HG02759 (cell line): Measurements from ENCODE around the gene ACTMAP.

Experiments
- ATAC-seq: cut with Tn5 transposase; IDR thresholded peaks from one replicate; pipeline ENCODE4 v1.9.1; 2021; ENCODE audit warnings: mild to moderate bottlenecking, moderate library complexity; ENCODE audit not compliant: unreplicated experiment

The ACTMAP gene

DNA sequence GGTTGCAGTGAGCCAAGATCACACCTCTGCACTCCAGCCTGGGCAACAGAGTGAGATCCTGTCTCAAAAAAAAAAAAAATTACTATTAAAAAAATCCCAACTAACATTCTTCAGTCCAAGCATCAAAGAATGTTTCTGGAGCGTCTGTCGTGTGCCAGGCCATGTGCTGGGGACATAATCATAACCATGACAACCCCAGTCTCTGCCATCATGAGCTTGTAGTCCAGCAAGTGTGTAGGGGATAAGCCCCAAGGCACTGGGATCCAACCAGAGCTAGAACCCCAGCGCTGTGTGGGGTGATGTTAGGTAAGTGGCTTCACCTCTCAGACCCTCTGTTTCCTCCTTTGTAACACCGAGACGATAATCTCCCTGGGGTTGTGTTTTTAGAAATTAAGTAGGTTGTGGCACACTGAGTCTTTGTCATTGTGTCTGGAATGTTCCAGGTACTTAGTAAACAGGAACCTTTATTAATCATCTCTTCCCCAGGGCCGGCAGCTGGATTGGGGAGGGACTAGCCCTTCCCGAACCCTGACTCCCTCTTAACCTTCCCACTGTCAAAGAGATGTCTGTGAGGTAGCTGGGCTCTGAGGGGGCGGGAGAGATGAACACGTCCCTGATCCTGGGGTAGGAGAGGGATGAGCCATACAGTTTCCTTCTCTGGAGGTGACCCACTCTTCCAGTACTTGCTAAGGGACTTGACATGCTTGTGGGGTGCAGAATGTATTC lies 28.2 kb downstream of the ACTMAP start:
- no peak for ATAC-seq

- no peak for ATAC-seq
Measured at GRCh38 chr19:40721140-40721486, 29.2 kb downstream of the ACTMAP start.

- no peak for ATAC-seq
Measured at GRCh38 chr19:40719414-40719894, 30.8 kb downstream of the ACTMAP start.

GRCh38 chr19:40718774-40719391 lies 31.4 kb downstream of the ACTMAP start:
- no peak for ATAC-seq

DNA sequence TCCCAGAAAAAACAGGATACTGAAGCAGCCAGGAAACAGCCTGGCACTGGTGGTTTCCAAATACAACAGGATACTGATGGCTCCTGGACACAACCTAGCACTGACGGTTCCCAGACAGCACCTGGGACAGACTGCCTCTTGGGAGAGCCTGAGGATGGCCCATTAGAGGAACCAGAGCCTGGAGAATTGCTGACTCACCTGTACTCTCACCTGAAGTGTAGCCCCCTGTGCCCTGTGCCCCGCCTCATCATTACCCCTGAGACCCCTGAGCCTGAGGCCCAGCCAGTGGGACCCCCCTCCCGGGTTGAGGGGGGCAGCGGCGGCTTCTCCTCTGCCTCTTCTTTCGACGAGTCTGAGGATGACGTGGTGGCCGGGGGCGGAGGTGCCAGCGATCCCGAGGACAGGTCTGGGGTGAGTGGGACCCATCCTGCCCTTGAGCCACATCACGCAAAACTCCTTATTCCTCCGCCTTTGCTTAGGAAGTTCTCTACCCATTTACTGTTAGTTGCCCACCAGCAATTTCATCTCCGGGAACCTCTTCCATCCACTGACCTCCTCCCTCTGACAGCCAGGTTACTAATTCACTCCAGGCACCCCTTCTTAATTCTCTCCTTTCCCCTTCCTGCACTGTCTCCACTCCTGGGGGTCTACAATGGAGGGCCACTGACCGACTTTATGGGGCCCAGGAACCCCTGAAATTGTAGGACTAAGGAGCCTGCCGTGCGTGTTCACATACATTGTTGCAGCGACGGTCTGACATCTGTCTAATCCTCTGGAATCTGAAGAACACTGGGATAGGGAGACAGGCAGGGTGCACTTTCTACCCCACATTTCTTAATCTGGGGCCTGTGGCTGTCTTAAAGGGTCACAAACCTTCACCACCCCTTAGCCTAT lies 32.1 kb downstream of the ACTMAP start:
- no peak for ATAC-seq

DNA sequence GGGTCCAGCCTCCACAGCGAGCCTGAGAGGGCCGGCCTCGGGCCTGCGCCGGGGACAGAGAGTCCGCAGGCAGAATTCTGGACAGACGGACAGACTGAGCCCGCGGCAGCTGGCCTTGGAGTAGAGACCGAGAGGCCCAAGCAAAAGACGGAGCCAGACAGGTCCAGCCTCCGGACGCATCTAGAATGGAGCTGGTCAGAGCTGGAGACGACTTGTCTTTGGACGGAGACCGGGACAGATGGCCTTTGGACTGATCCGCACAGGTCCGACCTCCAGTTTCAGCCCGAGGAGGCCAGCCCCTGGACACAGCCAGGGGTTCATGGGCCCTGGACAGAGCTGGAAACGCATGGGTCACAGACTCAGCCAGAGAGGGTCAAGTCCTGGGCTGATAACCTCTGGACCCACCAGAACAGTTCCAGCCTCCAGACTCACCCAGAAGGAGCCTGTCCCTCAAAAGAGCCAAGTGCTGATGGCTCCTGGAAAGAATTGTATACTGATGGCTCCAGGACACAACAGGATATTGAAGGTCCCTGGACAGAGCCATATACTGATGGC lies 32.9 kb downstream of the ACTMAP start:
- no peak for ATAC-seq

DNA sequence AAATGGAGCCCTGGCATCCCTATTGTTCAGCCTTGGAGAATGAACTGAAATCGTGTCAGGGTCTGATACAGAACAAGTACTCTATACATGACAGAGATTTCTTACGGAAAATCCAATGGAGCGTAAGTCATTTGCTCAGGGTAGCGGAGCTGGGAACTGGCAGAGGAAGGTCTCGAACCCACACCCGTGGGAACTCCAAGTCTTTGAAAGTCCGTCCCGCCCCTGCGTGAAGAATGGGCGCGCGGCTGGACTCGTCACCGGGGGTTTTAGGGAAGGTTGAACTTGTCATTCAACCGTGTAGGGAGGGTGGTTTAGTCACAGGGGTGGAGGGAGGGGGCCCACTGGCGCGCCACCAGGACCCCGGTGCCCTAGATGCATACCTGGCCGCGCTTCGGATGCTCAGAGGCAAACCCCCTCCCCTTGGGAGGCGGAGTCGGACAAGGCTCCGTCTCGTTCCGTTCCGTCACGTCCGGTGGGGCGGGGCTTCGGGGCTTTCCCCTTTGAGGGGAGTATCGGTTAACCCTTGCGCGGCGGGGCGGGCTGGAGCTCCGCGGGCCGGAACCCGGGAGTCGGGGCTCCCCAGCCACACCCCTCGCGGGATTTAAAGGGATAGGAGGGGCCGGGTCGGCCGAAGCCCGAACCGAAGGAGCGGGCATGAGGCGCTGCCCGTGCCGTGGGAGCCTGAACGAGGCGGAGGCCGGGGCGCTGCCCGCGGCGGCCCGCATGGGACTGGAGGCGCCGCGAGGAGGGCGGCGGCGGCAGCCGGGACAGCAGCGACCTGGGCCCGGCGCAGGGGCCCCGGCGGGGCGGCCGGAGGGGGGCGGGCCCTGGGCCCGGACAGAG lies 33.6 kb downstream of the ACTMAP start, which contains the start of the genes COQ8B and ITPKC:
Gene COQ8B (minus strand): TSS at position 405 of the 843 bp plus-strand sequence. CDS start 2,254 bp downstream, outside the sequence.
Gene ITPKC (plus strand): TSS at position 631 of the 843 bp plus-strand sequence. CDS start 24 bp downstream, at position 655.
- peak; percentile 65 for ATAC-seq

DNA sequence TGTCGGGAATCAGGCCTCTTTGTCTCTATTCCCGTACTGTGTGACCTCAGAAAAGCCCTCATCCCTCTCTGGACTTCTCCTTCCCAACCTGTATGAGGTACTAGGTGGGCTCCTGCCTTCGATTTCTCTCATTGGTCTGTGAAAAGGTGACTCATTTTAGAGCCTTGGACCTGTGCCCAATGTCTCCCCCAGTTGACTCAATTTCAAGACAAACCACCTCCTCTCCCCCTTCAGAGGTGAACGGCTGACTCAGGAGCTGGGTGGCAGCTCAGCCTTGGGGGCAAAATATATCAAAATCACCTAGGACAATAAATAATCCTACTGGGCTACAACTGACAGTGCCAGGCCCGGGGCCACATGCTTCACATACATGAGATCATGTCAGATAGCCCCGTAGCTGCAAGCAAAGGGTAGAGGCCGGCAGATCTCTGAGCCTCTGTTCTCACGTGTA lies 34.2 kb downstream of the ACTMAP start:
- no peak for ATAC-seq

DNA sequence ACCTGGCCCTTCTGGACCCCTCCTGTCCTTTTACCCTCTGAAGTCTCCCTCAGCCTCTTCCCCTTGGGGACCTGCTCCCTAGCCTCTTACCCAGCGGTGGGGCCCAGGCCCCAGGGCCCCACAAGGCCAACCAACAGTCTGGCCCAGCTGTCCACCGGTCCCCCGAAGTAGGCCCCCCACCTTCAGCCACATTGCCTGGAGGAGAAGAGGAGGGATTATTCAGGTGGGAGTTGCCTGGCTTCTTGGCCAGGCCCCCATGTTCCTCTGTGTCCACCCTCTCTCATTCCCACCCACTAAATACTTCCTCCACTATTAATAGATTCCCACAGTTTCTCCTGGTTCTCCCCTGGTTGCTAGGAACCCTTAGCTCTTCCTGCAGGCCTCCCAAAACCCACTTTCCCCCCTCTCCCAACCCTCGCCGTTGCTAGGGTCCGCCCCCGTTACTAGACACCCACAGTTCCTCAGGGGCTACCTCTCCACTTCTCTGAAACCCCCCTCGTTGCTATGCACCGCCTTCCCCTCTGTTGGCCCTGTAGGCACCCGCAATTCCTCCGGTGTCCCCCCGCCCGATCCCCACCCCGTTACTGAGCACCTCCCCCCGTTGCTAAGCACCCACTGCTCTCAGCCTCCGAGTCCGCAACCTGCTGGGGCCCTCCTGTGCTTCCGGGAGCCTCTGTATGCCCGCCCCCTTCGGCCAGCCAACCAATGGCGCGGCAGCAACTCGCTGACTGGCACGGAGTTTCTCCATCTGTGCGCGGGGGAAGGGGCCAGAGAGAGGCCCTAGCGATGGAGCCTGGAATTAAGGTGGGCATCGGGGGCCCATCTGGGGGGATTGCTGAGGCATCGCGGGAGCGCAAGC lies 35.6 kb downstream of the ACTMAP start:
- ATAC-seq, result peak; percentile 58

DNA sequence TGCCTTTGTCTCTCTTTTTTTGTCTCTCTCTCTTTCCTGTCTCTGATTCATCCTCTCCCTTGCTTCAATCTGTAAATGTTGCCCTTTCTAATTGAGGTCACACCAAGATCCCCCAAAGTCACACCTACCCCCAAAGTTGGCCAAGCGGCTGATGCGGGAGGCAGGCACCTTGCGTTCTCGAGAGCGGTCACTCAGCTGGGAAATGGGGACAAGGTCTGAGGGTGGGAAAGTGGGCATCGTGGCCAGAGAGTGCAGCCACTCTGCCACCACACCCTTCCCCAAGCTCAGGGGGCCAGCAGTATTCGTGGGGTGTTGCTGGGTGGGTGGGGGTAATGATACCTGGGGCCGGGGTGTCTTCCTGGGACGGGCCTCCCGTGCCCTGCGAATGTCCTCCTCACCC lies 36.3 kb downstream of the ACTMAP start:
- ATAC-seq, result no peak

GRCh38 chr19:40709817-40710216 lies 40.5 kb downstream of the ACTMAP start:
- no peak for ATAC-seq

GRCh38 chr19:40707615-40708014 lies 42.7 kb downstream of the ACTMAP start:
- ATAC-seq, result no peak

DNA sequence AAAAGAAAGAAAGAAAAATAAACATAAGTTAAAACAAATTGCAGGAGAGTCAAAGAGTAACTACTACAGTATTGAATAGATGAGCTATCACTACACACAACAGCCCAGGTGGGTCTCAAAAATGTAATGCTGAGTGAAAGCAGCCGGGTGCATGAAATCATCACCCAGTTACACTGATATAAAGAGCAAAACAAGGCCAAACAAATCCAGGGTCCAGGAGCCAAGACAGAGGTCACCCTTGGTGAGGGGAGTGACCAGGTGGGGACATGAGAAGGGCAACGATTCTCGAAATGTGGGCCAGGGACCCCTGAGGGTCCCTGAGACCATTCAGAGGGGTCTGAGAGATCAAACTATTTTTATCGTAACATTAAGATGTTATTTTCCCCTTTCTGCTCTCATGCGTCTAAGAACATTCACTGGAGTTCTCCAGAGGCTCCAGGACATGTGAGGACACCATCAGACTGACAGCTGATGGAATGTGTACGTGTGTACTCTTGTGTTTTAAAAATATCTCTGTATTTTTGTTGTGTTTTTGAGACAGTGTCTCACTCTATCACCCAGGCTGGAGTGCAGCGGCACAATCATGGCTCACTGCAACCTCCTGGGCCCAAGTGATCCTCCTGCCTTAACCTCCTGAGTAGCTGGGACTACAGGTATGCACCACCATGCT lies 44.2 kb downstream of the ACTMAP start:
- no peak for ATAC-seq

DNA sequence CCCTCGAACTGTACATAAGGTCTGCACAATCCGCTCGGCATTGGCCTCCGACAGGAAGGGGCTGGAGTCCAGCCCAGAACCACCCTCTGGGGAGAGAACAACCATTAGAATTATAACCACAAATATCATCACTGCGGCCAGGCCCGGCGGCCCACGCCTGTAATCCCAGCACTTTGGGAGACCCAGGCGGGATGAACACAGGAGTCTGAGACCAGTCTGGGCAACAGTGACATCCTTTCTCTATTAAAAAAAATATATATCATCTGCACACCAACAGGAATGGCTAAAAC lies 45.0 kb downstream of the ACTMAP start:
- ATAC-seq, result no peak

DNA sequence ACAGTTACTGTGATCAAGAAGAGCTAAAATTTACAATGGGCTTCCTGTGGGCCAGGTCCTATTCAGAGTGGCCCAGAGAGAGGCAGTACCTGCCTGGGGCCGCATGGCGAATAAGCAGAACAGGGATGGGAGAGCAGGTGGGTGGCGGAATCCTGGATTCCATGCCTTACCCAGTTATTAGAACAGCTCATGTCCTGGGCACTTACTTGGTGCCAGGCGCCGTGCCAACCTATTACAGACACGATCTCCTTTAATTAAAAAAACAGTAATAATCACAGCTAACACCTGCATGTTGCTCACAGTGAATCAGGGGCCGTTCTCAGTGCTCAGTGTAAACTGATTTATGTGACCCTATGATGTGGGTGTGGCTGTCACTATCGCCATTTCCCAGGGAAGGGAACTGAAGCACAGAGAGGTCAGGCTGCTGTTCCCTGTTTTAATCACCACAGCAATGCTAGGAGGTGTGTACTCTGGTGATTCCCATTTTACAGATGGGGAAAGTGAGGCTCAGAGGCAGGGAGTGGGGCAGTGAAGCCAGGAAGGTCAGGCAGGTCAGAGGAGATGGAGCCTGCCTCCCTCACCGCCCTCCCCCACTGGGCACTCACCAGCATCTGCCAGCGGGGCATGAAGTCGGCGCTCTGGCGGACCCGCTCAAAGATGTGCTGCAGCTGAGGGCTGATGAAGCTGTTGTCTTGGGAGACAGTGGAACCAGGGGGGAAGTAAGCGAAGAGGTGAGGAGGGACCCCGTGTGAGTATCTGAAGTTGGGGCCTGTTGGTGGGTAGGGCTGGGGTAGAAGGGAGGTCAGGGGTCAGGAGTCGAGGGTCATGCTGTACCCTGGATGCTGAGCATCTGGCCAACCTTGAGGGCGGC lies 45.6 kb downstream of the ACTMAP start:
- ATAC-seq, result no peak

- no peak for ATAC-seq
Measured at GRCh38 chr19:40703029-40703755, 47.1 kb downstream of the ACTMAP start.

DNA sequence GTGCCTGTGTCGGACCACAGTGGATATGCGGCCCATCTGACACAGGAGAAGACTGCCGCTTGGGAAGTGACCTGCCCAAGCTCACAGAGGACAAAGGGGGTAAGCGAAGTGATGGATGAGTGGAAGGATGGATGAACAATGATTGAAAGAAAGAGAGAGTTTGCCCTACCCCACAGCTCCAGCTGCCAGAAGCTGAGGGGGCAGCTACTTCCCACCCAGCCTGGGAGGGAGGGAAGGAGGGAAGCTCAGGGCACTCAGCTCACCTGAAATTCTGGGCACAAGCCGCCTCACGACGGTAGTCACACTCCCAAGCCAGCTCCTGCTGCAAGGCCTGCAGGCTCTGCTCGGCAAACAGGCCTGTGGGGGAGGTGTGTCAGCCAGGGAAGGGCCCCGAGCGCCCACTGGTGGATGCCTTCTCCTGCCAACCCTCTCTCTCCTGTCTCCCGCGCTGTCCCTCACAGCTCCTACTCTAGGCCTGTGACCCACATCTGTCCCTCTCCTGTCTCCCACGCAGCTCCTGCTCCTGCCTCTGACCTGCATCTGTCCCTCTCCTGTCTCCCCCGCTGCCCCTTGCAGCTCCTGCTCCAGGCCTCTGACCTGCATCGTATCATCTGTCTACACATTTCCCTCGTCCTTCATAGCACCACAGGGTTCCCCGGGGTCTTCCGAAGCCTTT lies 47.8 kb downstream of the ACTMAP start:
- no peak for ATAC-seq
